ENCODE measurements around the gene GORAB.

Gene GORAB

GRCh38 chr1:170539154-170539553 lies 7.2 kb downstream of the GORAB start:
- no peak for DNase-seq

- DNase-seq = no peak
Measured at GRCh38 chr1:170544624-170545023, 12.7 kb downstream of the GORAB start.

- no peak for DNase-seq
Measured at GRCh38 chr1:170545476-170545875, 13.5 kb downstream of the GORAB start.

- DNase-seq = no peak
Measured at GRCh38 chr1:170547255-170547654, 15.3 kb downstream of the GORAB start.

- DNase-seq = no peak
Measured at GRCh38 chr1:170548497-170548896, 16.5 kb downstream of the GORAB start.

GRCh38 chr1:170555370-170555769 lies 23.4 kb downstream of the GORAB start:
- no peak for DNase-seq

- DNase-seq = no peak
Measured at GRCh38 chr1:170556917-170557316, 25.0 kb downstream of the GORAB start.

- no peak for DNase-seq
Measured at GRCh38 chr1:170558731-170559130, 26.8 kb downstream of the GORAB start.

GRCh38 chr1:170559166-170559565 lies 27.2 kb downstream of the GORAB start:
- DNase-seq = no peak

GRCh38 chr1:170560681-170561285 lies 28.8 kb downstream of the GORAB start:
- no peak for DNase-seq

- DNase-seq = no peak
Measured at GRCh38 chr1:170562646-170563338, 30.8 kb downstream of the GORAB start.

GRCh38 chr1:170567214-170567613 lies 35.2 kb downstream of the GORAB start:
- DNase-seq = no peak

GRCh38 chr1:170568197-170568596 lies 36.2 kb downstream of the GORAB start:
- peak; percentile 5 for DNase-seq

- DNase-seq = no peak
Measured at GRCh38 chr1:170576980-170577379, 45.0 kb downstream of the GORAB start.

GRCh38 chr1:170578359-170578758 lies 46.4 kb downstream of the GORAB start:
- DNase-seq = no peak

- DNase-seq = no peak
Measured at GRCh38 chr1:170580636-170581440, 48.9 kb downstream of the GORAB start.

GRCh38 chr1:170583186-170583585 lies 51.2 kb downstream of the GORAB start:
- peak; percentile 75 for DNase-seq

- no peak for DNase-seq
Measured at GRCh38 chr1:170586321-170587252, 54.6 kb downstream of the GORAB start.

- DNase-seq = no peak
Measured at GRCh38 chr1:170587253-170587593, 55.3 kb downstream of the GORAB start.

- DNase-seq = no peak
Measured at GRCh38 chr1:170590921-170591705, 59.1 kb downstream of the GORAB start.

GRCh38 chr1:170592591-170593111 lies 60.7 kb downstream of the GORAB start:
- peak; percentile 25 for DNase-seq
